Lower leg skin (tissue), 4 donors: ENCODE data around the gene MYMX. TPM values are rescaled to one million over a fixed set of nuclear protein-coding genes. Genes with fewer than 3 reads are reported as not detected.

ENCODE experiments used
- DNase-seq, 2 donors: peaks; one replicate each; pipeline ENCODE4 v3.0.0-alpha.2; 2019; ENCODE audit warnings: low spot score in 2 of 2
- H3K4me3 ChIP-seq: fragments of 200-600 bp; sonication (generic); 2 replicates; pipeline ENCODE4 v1.5.1; 2017; ENCODE audit warnings: mild to moderate bottlenecking, low read depth; ENCODE audit not compliant: poor library complexity, severe bottlenecking
- CTCF ChIP-seq, 3 donors: fragments of 450-650 bp; IDR thresholded peaks; one replicate each; pipeline ENCODE4 v1.5.1; 2016; ENCODE audit warnings: antibody characterized with exemption in 3 of 3, mild to moderate bottlenecking in 3 of 3, moderate library complexity in 2 of 3
- POLR2A ChIP-seq, 2 donors: fragments of 450-650 bp; IDR thresholded peaks; one replicate each; pipeline ENCODE4 v1.6.1; 2016 to 2017; ENCODE audit warnings: antibody characterized with exemption in 2 of 2, mild to moderate bottlenecking in 1 of 2, moderate library complexity in 1 of 2
- WGBS, 2 donors: methylation state at CpG; one replicate each; pipeline ENCODE4 v1.1.5; 2018; 5-methylcytosine and 5-hydroxymethylcytosine counted together
- intact Hi-C: fragments of 100-400 bp; cut with DNase I; formaldehyde crosslinking; loops from one replicate; pipeline ENCODE4 v1.15.0; 2023; ENCODE audit warnings: low total_unique reads
- total RNA-seq, 4 donors: library from RNA; depleted of rRNA; stranded (reverse); fragments of >200 nt; gene quantifications; one replicate each; pipeline ENCODE4 v1.1.0, GENCODE V29; 2016

The MYMX gene
- total RNA-seq, 4 donors from 2014 or later: 0.69 TPM; not detected in 3

- H3K4me3 ChIP-seq: peak within 1 kb of the TSS; percentile 81
- peak; percentile 48 to 93 for DNase-seq
- intact Hi-C loops: loop anchor here (5.0 kb wide), 1 partner anchor 85 kb away; no protein-coding TSS in a partner anchor
- no peak for TF ChIP-seq POLR2A (IDR thresholded peaks at IDR 0.05)
- no peak for TF ChIP-seq CTCF (IDR thresholded peaks at IDR 0.05)
- WGBS, 2 donors: 0 to 1% methylated on average over 19 to 33 of the region's 80 CpGs
Observed at GRCh38 chr6:44257025-44257752, 40.5 kb downstream of the MYMX start, which contains the start of gene SLC35B2. SLC35B2 (minus strand) TSS chr6:44257528; CDS start chr6:44257410, 118 bp downstream.

GRCh38 chr6:44257753-44258324 lies 41.1 kb downstream of the MYMX start:
- intact Hi-C loops: loop anchor here (5.0 kb wide), 1 partner anchor 86 kb away; no protein-coding TSS in a partner anchor
- no peak for DNase-seq
- no peak overlapping the region for H3K4me3 ChIP-seq
- 25 to 28% methylated on average over 15 of the region's 15 CpGs for WGBS, 2 donors
- no peak for TF ChIP-seq CTCF (IDR thresholded peaks at IDR 0.05)
- no peak for TF ChIP-seq POLR2A (IDR thresholded peaks at IDR 0.05)

- no peak for TF ChIP-seq CTCF (IDR thresholded peaks at IDR 0.05)
- TF ChIP-seq POLR2A (IDR thresholded peaks at IDR 0.05): no peak
- DNase-seq: no peak
- WGBS, 2 donors: 85 to 87% methylated on average over 9 of the region's 9 CpGs
- intact Hi-C loops: loop anchor here (5.0 kb wide), 1 partner anchor 86 kb away; no protein-coding TSS in a partner anchor
- no peak overlapping the region for H3K4me3 ChIP-seq
Observed at GRCh38 chr6:44258325-44258863, 41.7 kb downstream of the MYMX start.

GRCh38 chr6:44258921-44259320 lies 42.2 kb downstream of the MYMX start:
- TF ChIP-seq CTCF (IDR thresholded peaks at IDR 0.05) (no peak), POLR2A (IDR thresholded peaks at IDR 0.05) (no peak)
- intact Hi-C loops: loop anchor here (5.0 kb wide), 1 partner anchor 87 kb away; no protein-coding TSS in a partner anchor
- DNase-seq: no peak
- H3K4me3 ChIP-seq: no peak overlapping the region
- 89 to 92% methylated on average over 3 of the region's 3 CpGs for WGBS, 2 donors

- no peak for DNase-seq
- H3K4me3 ChIP-seq: no peak overlapping the region
- TF ChIP-seq CTCF (IDR thresholded peaks at IDR 0.05) (no peak), POLR2A (IDR thresholded peaks at IDR 0.05) (no peak)
- 93% methylated on average over 7 to 8 of the region's 8 CpGs for WGBS, 2 donors
- intact Hi-C loops: no loop called here
Observed at GRCh38 chr6:44260011-44260410, 43.3 kb downstream of the MYMX start.
